AG09309 (cell line): Measurements from ENCODE around the gene RRP1B.
"Not testable (repeated sequence)": the region's sequence is repeated elsewhere in the genome, so short reads cannot be mapped to it uniquely, and the experiment has no call there.

ENCODE experiments used
- DNase-seq: peaks from one replicate; pipeline ENCODE4 v3.0.0-alpha.2; 2010; ENCODE audit warnings: low read depth
- H3K4me3 ChIP-seq: 2 replicates; pipeline ENCODE4 v1.5.1; 2011; ENCODE audit warnings: mild to moderate bottlenecking, low read depth, low read length, moderate library complexity; ENCODE audit not compliant: control insufficient read depth
- TF ChIP-seq, protein P1 (sequence below): IDR thresholded peaks from 2 replicates; pipeline ENCODE4 v1.5.1; 2011; ENCODE audit warnings: mild to moderate bottlenecking, low read depth, low read length, inconsistent platforms; ENCODE audit not compliant: insufficient read depth, control insufficient read depth; ENCODE audit errors: missing control alignments

Gene RRP1B

DNA sequence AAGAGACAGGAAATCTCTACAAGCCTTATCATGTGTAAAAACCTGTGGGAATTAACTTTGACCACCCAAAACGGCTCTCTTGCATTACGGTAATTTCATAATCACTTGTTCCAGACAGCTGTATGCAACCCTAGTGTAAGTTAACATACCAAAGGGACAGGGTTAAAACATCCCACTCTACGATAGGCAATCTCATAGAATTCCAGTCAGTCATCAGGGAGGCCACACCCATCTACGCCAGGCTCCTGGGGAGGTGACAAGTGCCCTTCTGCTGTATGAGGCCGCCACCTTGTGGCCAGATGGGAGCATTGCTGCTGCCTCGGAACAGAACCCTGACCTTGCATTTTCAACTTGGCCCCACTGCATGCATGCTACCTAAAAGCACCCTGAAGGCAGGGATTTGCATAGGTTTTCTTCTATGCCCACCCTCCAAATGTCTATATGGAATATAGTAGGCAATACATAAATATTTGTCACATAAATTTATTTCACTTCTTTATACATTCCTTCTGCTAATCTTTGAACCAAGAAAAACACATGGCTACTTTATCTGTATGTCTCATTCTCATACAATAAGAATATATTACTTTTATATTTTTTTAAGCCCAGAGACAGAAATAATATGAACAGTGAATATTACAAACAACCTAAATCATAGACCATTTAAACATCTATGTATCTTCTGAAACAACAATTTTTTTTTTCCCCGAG, 12.7 kb upstream of the RRP1B start:
- DNase-seq, result peak; percentile 75
- no peak overlapping the region for H3K4me3 ChIP-seq
- TF ChIP-seq, protein P1, sequence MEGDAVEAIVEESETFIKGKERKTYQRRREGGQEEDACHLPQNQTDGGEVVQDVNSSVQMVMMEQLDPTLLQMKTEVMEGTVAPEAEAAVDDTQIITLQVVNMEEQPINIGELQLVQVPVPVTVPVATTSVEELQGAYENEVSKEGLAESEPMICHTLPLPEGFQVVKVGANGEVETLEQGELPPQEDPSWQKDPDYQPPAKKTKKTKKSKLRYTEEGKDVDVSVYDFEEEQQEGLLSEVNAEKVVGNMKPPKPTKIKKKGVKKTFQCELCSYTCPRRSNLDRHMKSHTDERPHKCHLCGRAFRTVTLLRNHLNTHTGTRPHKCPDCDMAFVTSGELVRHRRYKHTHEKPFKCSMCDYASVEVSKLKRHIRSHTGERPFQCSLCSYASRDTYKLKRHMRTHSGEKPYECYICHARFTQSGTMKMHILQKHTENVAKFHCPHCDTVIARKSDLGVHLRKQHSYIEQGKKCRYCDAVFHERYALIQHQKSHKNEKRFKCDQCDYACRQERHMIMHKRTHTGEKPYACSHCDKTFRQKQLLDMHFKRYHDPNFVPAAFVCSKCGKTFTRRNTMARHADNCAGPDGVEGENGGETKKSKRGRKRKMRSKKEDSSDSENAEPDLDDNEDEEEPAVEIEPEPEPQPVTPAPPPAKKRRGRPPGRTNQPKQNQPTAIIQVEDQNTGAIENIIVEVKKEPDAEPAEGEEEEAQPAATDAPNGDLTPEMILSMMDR, result peak; percentile 98

GRCh38 chr21:43648171-43648570, 11.2 kb upstream of the RRP1B start:
- no peak overlapping the region for H3K4me3 ChIP-seq
- TF ChIP-seq, protein P1, result no peak

GRCh38 chr21:43651926-43652325, 7.4 kb upstream of the RRP1B start:
- not testable (repeated sequence) for DNase-seq, H3K4me3 ChIP-seq

More at GRCh38 chr21:43648171-43648570, 11.2 kb upstream of the RRP1B start:
- DNase-seq, result no peak

- TF ChIP-seq, protein P1, result no peak
- H3K4me3 ChIP-seq, result no peak overlapping the region
- no peak for DNase-seq
These were observed 6.7 kb upstream of the RRP1B start for GRCh38 chr21:43652616-43653015.

DNA sequence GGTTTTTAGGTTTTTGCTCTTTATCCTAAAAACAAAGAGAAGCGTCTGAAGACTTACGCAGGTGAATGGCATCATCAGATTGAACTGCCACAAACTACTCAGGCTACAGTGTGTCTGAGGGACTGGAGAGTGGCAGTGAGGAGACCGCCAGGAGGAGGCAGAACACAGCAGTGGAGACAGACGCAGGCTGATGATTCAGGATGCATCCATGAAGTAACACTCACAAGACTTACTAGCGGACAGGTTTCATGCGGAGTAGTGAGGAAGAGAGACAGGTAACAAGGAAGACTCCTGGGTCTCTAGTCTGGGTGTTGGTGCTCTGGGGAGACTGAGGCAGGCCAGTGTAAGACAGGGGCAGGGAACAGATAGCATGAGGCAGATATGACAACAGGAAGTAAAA, 5.7 kb upstream of the RRP1B start:
- TF ChIP-seq, protein P1, result no peak
- DNase-seq, result no peak
- H3K4me3 ChIP-seq, result no peak overlapping the region

GRCh38 chr21:43654806-43655489, 4.4 kb upstream of the RRP1B start:
- peak; percentile 7 for DNase-seq
- no peak overlapping the region for H3K4me3 ChIP-seq
- TF ChIP-seq, protein P1, result no peak

GRCh38 chr21:43657355-43658087, 1.8 kb upstream of the RRP1B start:
- no peak for DNase-seq
- no peak overlapping the region for H3K4me3 ChIP-seq
- TF ChIP-seq, protein P1, result no peak
